ENCODE data around the gene TMEM125.

Gene TMEM125

GRCh38 chr1:43280692-43281091 lies 10.9 kb downstream of the TMEM125 start:
- Histone ChIP-seq H3K36me3 (ENCODE audit: insufficient read depth, low read length) (no peaks in the 10 kb centered on the region), H3K27ac (ENCODE audit: low read depth, low read length, poor library complexity, severe bottlenecking) (no peak overlapping the region), H3K4me3 (ENCODE audit: low read depth, low read length, poor library complexity, severe bottlenecking) (no peak overlapping the region), H3K9ac (ENCODE audit: low read length) (no peak overlapping the region), H2AFZ (ENCODE audit: low read length) (no peak overlapping the region), H3K4me2 (ENCODE audit: low read length) (no peak overlapping the region), H4K20me1 (ENCODE audit: insufficient read depth, low read length) (no peaks in the 10 kb centered on the region), H3F3A (ENCODE audit: insufficient read depth, low read length) (no peaks in the 10 kb centered on the region), H3K27me3 (ENCODE audit: insufficient read depth, low read length) (peaks cover 5% of the 10 kb centered on the region; the same call in 1 of the 2 replicates), H3K9me2 (ENCODE audit: low read depth, low read length) (no peaks in the 10 kb centered on the region), H3K79me2 (ENCODE audit: insufficient read depth, low read length) (no peaks in the 10 kb centered on the region), H3K9me3 (ENCODE audit: low read length) (no peaks in the 10 kb centered on the region), H3K4me1 (ENCODE audit: insufficient read depth, low read length, severe bottlenecking) (no peaks in the 10 kb centered on the region)
- TF ChIP-seq EZH2 (IDR thresholded peaks at IDR 0.05; ENCODE audit: borderline replicate concordance, low read length) = no peak
- TF ChIP-seq CTCF (IDR thresholded peaks at IDR 0.05; ENCODE audit: low read length) = no peak

- Histone ChIP-seq H3K9me2 (ENCODE audit: low read depth, low read length) (no peaks in the 10 kb centered on the region), H3K4me1 (ENCODE audit: insufficient read depth, low read length, severe bottlenecking) (no peaks in the 10 kb centered on the region), H3K9ac (ENCODE audit: low read length) (no peak overlapping the region), H4K20me1 (ENCODE audit: insufficient read depth, low read length) (no peaks in the 10 kb centered on the region), H3K4me2 (ENCODE audit: low read length) (no peak overlapping the region), H3K36me3 (ENCODE audit: insufficient read depth, low read length) (no peaks in the 10 kb centered on the region), H3K9me3 (ENCODE audit: low read length) (no peaks in the 10 kb centered on the region), H3F3A (ENCODE audit: insufficient read depth, low read length) (no peaks in the 10 kb centered on the region), H2AFZ (ENCODE audit: low read length) (no peak overlapping the region), H3K27ac (ENCODE audit: low read depth, low read length, poor library complexity, severe bottlenecking) (no peak overlapping the region), H3K27me3 (ENCODE audit: insufficient read depth, low read length) (no peaks in the 10 kb centered on the region), H3K4me3 (ENCODE audit: low read depth, low read length, poor library complexity, severe bottlenecking) (no peak overlapping the region), H3K79me2 (ENCODE audit: insufficient read depth, low read length) (no peaks in the 10 kb centered on the region)
- no peak for TF ChIP-seq EZH2 (IDR thresholded peaks at IDR 0.05; ENCODE audit: borderline replicate concordance, low read length)
- no peak for TF ChIP-seq CTCF (IDR thresholded peaks at IDR 0.05; ENCODE audit: low read length)
These were observed 12.7 kb downstream of the TMEM125 start for GRCh38 chr1:43282220-43283195.

- no peaks in the 10 kb centered on the region for H3F3A ChIP-seq (ENCODE audit: insufficient read depth, low read length)
- no peaks in the 10 kb centered on the region for H3K4me1 ChIP-seq (ENCODE audit: insufficient read depth, low read length, severe bottlenecking)
- no peak overlapping the region for H3K4me2 ChIP-seq (ENCODE audit: low read length)
- no peaks in the 10 kb centered on the region for H3K27me3 ChIP-seq (ENCODE audit: insufficient read depth, low read length)
- H3K9ac ChIP-seq (ENCODE audit: low read length) = no peak overlapping the region
- H2AFZ ChIP-seq (ENCODE audit: low read length) = no peak overlapping the region
- TF ChIP-seq CTCF (IDR thresholded peaks at IDR 0.05; ENCODE audit: low read length) (no peak), EZH2 (IDR thresholded peaks at IDR 0.05; ENCODE audit: borderline replicate concordance, low read length) (no peak)
- no peak overlapping the region for H3K4me3 ChIP-seq (ENCODE audit: low read depth, low read length, poor library complexity, severe bottlenecking)
- no peak overlapping the region for H3K27ac ChIP-seq (ENCODE audit: low read depth, low read length, poor library complexity, severe bottlenecking)
- no peaks in the 10 kb centered on the region for H3K9me3 ChIP-seq (ENCODE audit: low read length)
- no peaks in the 10 kb centered on the region for H3K79me2 ChIP-seq (ENCODE audit: insufficient read depth, low read length)
- no peaks in the 10 kb centered on the region for H3K36me3 ChIP-seq (ENCODE audit: insufficient read depth, low read length)
- H3K9me2 ChIP-seq (ENCODE audit: low read depth, low read length) = no peaks in the 10 kb centered on the region
- no peaks in the 10 kb centered on the region for H4K20me1 ChIP-seq (ENCODE audit: insufficient read depth, low read length)
These were observed 14.3 kb downstream of the TMEM125 start for GRCh38 chr1:43284065-43284464.

All from OCI-LY1 (cell line).